OCI-LY3 (cell line): ENCODE data around the gene ALG8.
"Not testable (repeated sequence)": the region's sequence is repeated elsewhere in the genome, so short reads cannot be mapped to it uniquely, and the experiment has no call there.

Source experiments
- H2AFZ ChIP-seq: fragments of 200-600, 300-600 bp; shearing (Covaris generic); 2 replicates; pipeline ENCODE4 v1.6.0; 2014; ENCODE audit warnings: antibody characterized with exemption, low read depth, low read length
- H3K27ac ChIP-seq: fragments of 200-600, 300-600 bp; sonication (generic); 2 replicates; pipeline ENCODE4 v1.5.1; 2014; ENCODE audit warnings: mild to moderate bottlenecking, low read length, moderate library complexity, mixed read lengths
- H3K27me3 ChIP-seq: fragments of 200-600, 300-600 bp; sonication (generic); 2 replicates; pipeline ENCODE4 v1.6.1; 2014; ENCODE audit warnings: low read depth, low read length, mixed read lengths
- H3K36me3 ChIP-seq: fragments of 200-600, 300-600 bp; sonication (generic); replicated peaks from 2 replicates; pipeline ENCODE3; 2014; ENCODE audit warnings: low read depth, low read length, mixed read lengths
- H3K4me1 ChIP-seq: fragments of 300-600, 200-600 bp; sonication (generic); 2 replicates; pipeline ENCODE4 v1.6.1; 2014; ENCODE audit warnings: low read length, mixed read lengths
- H3K4me2 ChIP-seq: fragments of 200-600, 300-600 bp; sonication (generic); 2 replicates; pipeline ENCODE4 v1.6.1; 2014; ENCODE audit warnings: low read length, mixed read lengths
- H3K4me3 ChIP-seq: fragments of 300-600, 200-600 bp; sonication (generic); 2 replicates; pipeline ENCODE4 v1.5.1; 2014; ENCODE audit warnings: antibody characterized with exemption, mild to moderate bottlenecking, low read length, moderate library complexity
- H3K79me2 ChIP-seq: fragments of 300-600, 200-600 bp; shearing (Covaris generic); 2 replicates; pipeline ENCODE4 v1.6.1; 2014; ENCODE audit warnings: mild to moderate bottlenecking, low read length, mixed read lengths
- H3K9ac ChIP-seq: fragments of 300-600, 200-600 bp; shearing (Covaris generic); 2 replicates; pipeline ENCODE4 v1.6.0; 2014; ENCODE audit warnings: mild to moderate bottlenecking, low read length, moderate library complexity
- H3K9me3 ChIP-seq: fragments of 200-600, 300-600 bp; shearing (Covaris generic); 2 replicates; pipeline ENCODE4 v1.6.1; 2014; ENCODE audit warnings: low read length, mixed read lengths; ENCODE audit not compliant: insufficient read depth
- H4K20me1 ChIP-seq: fragments of 200-600, 300-600 bp; sonication (generic); 2 replicates; pipeline ENCODE4 v1.6.1; 2016; ENCODE audit warnings: low read length, mixed read lengths; ENCODE audit not compliant: insufficient read depth
- CTCF ChIP-seq: fragments of 200-600, 300-600 bp; sonication (generic); IDR thresholded peaks from 2 replicates; pipeline ENCODE4 v1.5.1; 2014; ENCODE audit warnings: antibody characterized with exemption, low read length, low read depth
- EZH2phosphoT487 ChIP-seq: fragments of 200-600 bp; shearing (Covaris generic); IDR thresholded peaks from 2 replicates; pipeline ENCODE4 v1.6.1; 2018; ENCODE audit warnings: antibody characterized with exemption, mixed run types, low read depth

Gene ALG8

GRCh38 chr11:78060533-78060932, 78.9 kb downstream of the ALG8 start:
- H3K4me2 ChIP-seq = no peak overlapping the region
- H4K20me1 ChIP-seq = no peaks in the 10 kb centered on the region
- no peaks in the 10 kb centered on the region for H3K4me1 ChIP-seq
- H3K27me3 ChIP-seq = no peaks in the 10 kb centered on the region
- no peaks in the 10 kb centered on the region for H3K9me3 ChIP-seq
- H3K4me3 ChIP-seq = no peak overlapping the region
- H3K9ac ChIP-seq = no peak overlapping the region
- no peak overlapping the region for H3K27ac ChIP-seq
- no peak for TF ChIP-seq CTCF
- TF ChIP-seq EZH2phosphoT487 = no peak
- H3K79me2 ChIP-seq = no peaks in the 10 kb centered on the region
- H2AFZ ChIP-seq = no peak overlapping the region
- H3K36me3 ChIP-seq = no peaks in the 10 kb centered on the region

- H3K4me2 ChIP-seq, H3K79me2 ChIP-seq, H3K4me1 ChIP-seq, H2AFZ ChIP-seq, H3K9me3 ChIP-seq, H3K27me3 ChIP-seq, H4K20me1 ChIP-seq, H3K27ac ChIP-seq, H3K9ac ChIP-seq, H3K36me3 ChIP-seq, H3K4me3 ChIP-seq: not testable (repeated sequence)
Observed at GRCh38 chr11:78059749-78060328, 79.6 kb downstream of the ALG8 start.

- H3K4me2 ChIP-seq = no peak overlapping the region
- no peak overlapping the region for H3K9ac ChIP-seq
- no peaks in the 10 kb centered on the region for H4K20me1 ChIP-seq
- no peaks in the 10 kb centered on the region for H3K4me1 ChIP-seq
- no peaks in the 10 kb centered on the region for H3K27me3 ChIP-seq
- no peaks in the 10 kb centered on the region for H3K79me2 ChIP-seq
- no peak overlapping the region for H2AFZ ChIP-seq
- no peaks in the 10 kb centered on the region for H3K9me3 ChIP-seq
- no peak overlapping the region for H3K4me3 ChIP-seq
- TF ChIP-seq EZH2phosphoT487 (no peak), CTCF (no peak)
- no peak overlapping the region for H3K27ac ChIP-seq
- H3K36me3 ChIP-seq = no peaks in the 10 kb centered on the region
Observed at GRCh38 chr11:78057462-78058055, 81.9 kb downstream of the ALG8 start.

GRCh38 chr11:78056093-78056492, 83.3 kb downstream of the ALG8 start:
- no peak for TF ChIP-seq EZH2phosphoT487
- no peak for TF ChIP-seq CTCF
- no peaks in the 10 kb centered on the region for H3K36me3 ChIP-seq
- no peaks in the 10 kb centered on the region for H4K20me1 ChIP-seq
- H2AFZ ChIP-seq = no peak overlapping the region
- no peak overlapping the region for H3K4me2 ChIP-seq
- H3K4me3 ChIP-seq = no peak overlapping the region
- no peak overlapping the region for H3K9ac ChIP-seq
- no peak overlapping the region for H3K27ac ChIP-seq
- H3K4me1 ChIP-seq = no peaks in the 10 kb centered on the region
- H3K9me3 ChIP-seq = no peaks in the 10 kb centered on the region
- H3K79me2 ChIP-seq = no peaks in the 10 kb centered on the region
- H3K27me3 ChIP-seq = no peaks in the 10 kb centered on the region
